ENCODE measurements around the gene HPCA.

Gene HPCA

GRCh38 chr1:32886004-32886827 is at the start of gene HPCA:
HPCA (plus strand) TSS chr1:32886491; CDS start chr1:32888899, 2,408 bp downstream.
- Histone ChIP-seq H3K36me3 (replicated peaks; ENCODE audit: low read depth, low read length) (no peaks in the 10 kb centered on the region), H3K4me1 (ENCODE audit: low read length) (no peaks in the 10 kb centered on the region), H3K9ac (ENCODE audit: low read length) (no peak within 1 kb of the TSS), H3K4me3 (ENCODE audit: low read length) (no peak within 1 kb of the TSS), H3K4me2 (ENCODE audit: low read length) (no peak within 1 kb of the TSS), H2AFZ (ENCODE audit: low read depth, low read length) (no peak within 1 kb of the TSS), H3K27ac (ENCODE audit: low read length) (no peak within 1 kb of the TSS), H3K27me3 (ENCODE audit: low read depth, low read length) (no peaks in the 10 kb centered on the region), H3K9me3 (ENCODE audit: insufficient read depth, low read length) (no peaks in the 10 kb centered on the region), H4K20me1 (ENCODE audit: insufficient read depth, low read length) (no peaks in the 10 kb centered on the region), H3K79me2 (ENCODE audit: low read length) (no peaks in the 10 kb centered on the region)
- TF ChIP-seq EZH2phosphoT487 (IDR thresholded peaks at IDR 0.05; ENCODE audit: low read depth) (no peak), CTCF (IDR thresholded peaks at IDR 0.05; ENCODE audit: low read depth, low read length) (no peak)

GRCh38 chr1:32848354-32849063 is 37.8 kb upstream of the HPCA start:
- H3K4me1 ChIP-seq (ENCODE audit: low read length): peaks cover 9% of the 10 kb centered on the region
- H3K27ac ChIP-seq (ENCODE audit: low read length): no peak overlapping the region
- no peak overlapping the region for H2AFZ ChIP-seq (ENCODE audit: low read depth, low read length)
- no peaks in the 10 kb centered on the region for H3K79me2 ChIP-seq (ENCODE audit: low read length)
- TF ChIP-seq CTCF (IDR thresholded peaks at IDR 0.05; ENCODE audit: low read depth, low read length): no peak
- no peak overlapping the region for H3K9ac ChIP-seq (ENCODE audit: low read length)
- no peak overlapping the region for H3K4me3 ChIP-seq (ENCODE audit: low read length)
- no peaks in the 10 kb centered on the region for H3K9me3 ChIP-seq (ENCODE audit: insufficient read depth, low read length)
- H3K4me2 ChIP-seq (ENCODE audit: low read length): 0 out of 2 replicates have a peak overlapping the region, but pooled peaks have one; percentile 4
- peaks cover 12% of the 10 kb centered on the region for H3K36me3 ChIP-seq (replicated peaks; ENCODE audit: low read depth, low read length)
- H3K27me3 ChIP-seq (ENCODE audit: low read depth, low read length): no peaks in the 10 kb centered on the region
- no peaks in the 10 kb centered on the region for H4K20me1 ChIP-seq (ENCODE audit: insufficient read depth, low read length)

GRCh38 chr1:32855861-32856617 is 30.3 kb upstream of the HPCA start:
- no peak overlapping the region for H2AFZ ChIP-seq (ENCODE audit: low read depth, low read length)
- H3K36me3 ChIP-seq (replicated peaks; ENCODE audit: low read depth, low read length): peaks cover 10% of the 10 kb centered on the region
- no peaks in the 10 kb centered on the region for H3K27me3 ChIP-seq (ENCODE audit: low read depth, low read length)
- H3K4me1 ChIP-seq (ENCODE audit: low read length): no peaks in the 10 kb centered on the region
- H4K20me1 ChIP-seq (ENCODE audit: insufficient read depth, low read length): no peaks in the 10 kb centered on the region
- no peaks in the 10 kb centered on the region for H3K9me3 ChIP-seq (ENCODE audit: insufficient read depth, low read length)
- H3K9ac ChIP-seq (ENCODE audit: low read length): no peak overlapping the region
- H3K27ac ChIP-seq (ENCODE audit: low read length): no peak overlapping the region
- no peak for TF ChIP-seq EZH2phosphoT487 (IDR thresholded peaks at IDR 0.05; ENCODE audit: low read depth)
- no peak for TF ChIP-seq CTCF (IDR thresholded peaks at IDR 0.05; ENCODE audit: low read depth, low read length)
- no peak overlapping the region for H3K4me2 ChIP-seq (ENCODE audit: low read length)
- no peak overlapping the region for H3K4me3 ChIP-seq (ENCODE audit: low read length)
- H3K79me2 ChIP-seq (ENCODE audit: low read length): no peaks in the 10 kb centered on the region

GRCh38 chr1:32858136-32858535 is 28.2 kb upstream of the HPCA start:
- H3K4me1 ChIP-seq (ENCODE audit: low read length): no peaks in the 10 kb centered on the region
- H4K20me1 ChIP-seq (ENCODE audit: insufficient read depth, low read length): no peaks in the 10 kb centered on the region
- H3K79me2 ChIP-seq (ENCODE audit: low read length): no peaks in the 10 kb centered on the region
- no peaks in the 10 kb centered on the region for H3K9me3 ChIP-seq (ENCODE audit: insufficient read depth, low read length)
- H3K27ac ChIP-seq (ENCODE audit: low read length): no peak overlapping the region
- H2AFZ ChIP-seq (ENCODE audit: low read depth, low read length): no peak overlapping the region
- H3K4me3 ChIP-seq (ENCODE audit: low read length): no peak overlapping the region
- no peak for TF ChIP-seq EZH2phosphoT487 (IDR thresholded peaks at IDR 0.05; ENCODE audit: low read depth)
- TF ChIP-seq CTCF (IDR thresholded peaks at IDR 0.05; ENCODE audit: low read depth, low read length): no peak
- no peak overlapping the region for H3K4me2 ChIP-seq (ENCODE audit: low read length)
- no peaks in the 10 kb centered on the region for H3K27me3 ChIP-seq (ENCODE audit: low read depth, low read length)
- H3K9ac ChIP-seq (ENCODE audit: low read length): no peak overlapping the region
- H3K36me3 ChIP-seq (replicated peaks; ENCODE audit: low read depth, low read length): peaks cover 10% of the 10 kb centered on the region
